Omental fat pad (tissue), 4 donors: ENCODE results near the gene ATRX. TPM values are rescaled to one million over a fixed set of nuclear protein-coding genes. Genes with fewer than 3 reads are reported as not detected.
"Not testable (repeated sequence)": the region's sequence is repeated elsewhere in the genome, so short reads cannot be mapped to it uniquely, and the experiment has no call there.

Experiments
- ATAC-seq: fragments of 150-250 bp; one replicate; pipeline ENCODE4 v1.9.1; 2016; ENCODE audit warnings: mild to moderate bottlenecking, moderate library complexity; ENCODE audit not compliant: low FRiP score
- DNase-seq: peaks from one replicate; pipeline ENCODE4 v3.0.0-alpha.2; 2019; ENCODE audit warnings: low spot score
- CTCF ChIP-seq, 3 donors: fragments of 450-650 bp; IDR thresholded peaks; one replicate each; pipeline ENCODE4 v1.5.1; 2016 to 2017; ENCODE audit warnings: antibody characterized with exemption in 3 of 3, mild to moderate bottlenecking in 3 of 3, moderate library complexity in 2 of 3
- total RNA-seq, 4 donors: library from RNA; depleted of rRNA; stranded (reverse); fragments of >200 nt; gene quantifications; one replicate each; pipeline ENCODE4 v1.1.0, GENCODE V29; 2016

The ATRX gene
- total RNA-seq, 4 donors from 2014 or later: 62.6 to 93.6 (median 70.7) TPM

GRCh38 chrX:77749695-77750094 is 36.3 kb downstream of the ATRX start:
- no peak for ATAC-seq

DNA sequence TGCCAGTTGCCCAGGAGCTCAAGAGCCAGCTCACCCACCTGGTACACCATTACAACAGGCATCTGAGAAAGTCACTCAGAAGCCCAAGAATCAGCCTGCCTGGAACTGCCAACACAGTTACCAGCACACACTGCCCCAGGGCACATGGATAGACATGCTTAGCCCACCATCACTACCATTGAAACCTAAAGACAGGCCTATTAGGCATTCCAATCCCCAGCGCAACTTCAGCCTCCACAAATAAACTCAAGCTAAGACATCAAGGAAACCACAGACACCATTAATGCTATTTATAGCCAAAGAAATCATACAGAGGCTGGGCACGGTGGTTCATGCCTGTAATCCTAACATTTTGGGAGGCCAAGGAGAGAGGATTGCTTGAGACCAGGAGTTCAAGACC is 42.3 kb downstream of the ATRX start:
- ATAC-seq: no peak
- no peak for DNase-seq
- TF ChIP-seq CTCF (IDR thresholded peaks at IDR 0.05): no peak

More at GRCh38 chrX:77749695-77750094, 36.3 kb downstream of the ATRX start:
- no peak for DNase-seq
- no peak for TF ChIP-seq CTCF (IDR thresholded peaks at IDR 0.05)

DNA sequence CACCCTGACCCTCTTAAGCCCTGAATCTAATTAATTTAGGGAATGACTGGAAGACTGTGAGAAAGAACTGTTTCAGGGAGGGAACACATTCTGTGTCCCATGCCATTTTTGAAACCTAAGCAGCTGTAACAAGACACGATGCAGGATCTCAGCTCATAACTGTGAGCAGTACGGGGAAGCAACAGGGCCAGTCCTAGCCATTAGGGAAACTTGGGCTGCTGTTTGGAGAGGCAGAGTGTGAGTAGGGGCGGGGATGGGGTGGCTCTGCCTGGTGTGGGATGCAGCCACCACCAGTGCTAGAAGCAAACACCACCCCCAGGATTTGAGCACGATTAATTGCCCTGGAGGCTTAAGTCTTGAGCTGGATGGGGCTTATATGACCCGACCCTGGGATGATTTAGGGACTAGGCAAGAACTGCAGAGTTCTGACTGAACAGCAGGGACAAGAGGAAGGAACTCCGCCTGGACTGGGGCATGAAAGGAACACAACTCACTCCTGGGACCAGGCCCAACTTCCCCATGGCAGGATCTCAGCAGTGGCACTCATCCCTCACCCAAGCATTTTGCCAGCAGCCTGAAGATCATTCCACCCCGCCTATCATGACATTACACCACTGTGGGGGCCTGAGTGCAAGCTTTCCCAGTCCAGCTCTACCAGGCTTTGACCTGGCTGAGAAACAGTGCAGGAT is 43.1 kb downstream of the ATRX start:
- no peak for TF ChIP-seq CTCF (IDR thresholded peaks at IDR 0.05)
- DNase-seq (no peak), ATAC-seq (no peak)

GRCh38 chrX:77740376-77740905 is 45.6 kb downstream of the ATRX start:
- ATAC-seq: no peak
- no peak for DNase-seq
- no peak for TF ChIP-seq CTCF (IDR thresholded peaks at IDR 0.05)

DNA sequence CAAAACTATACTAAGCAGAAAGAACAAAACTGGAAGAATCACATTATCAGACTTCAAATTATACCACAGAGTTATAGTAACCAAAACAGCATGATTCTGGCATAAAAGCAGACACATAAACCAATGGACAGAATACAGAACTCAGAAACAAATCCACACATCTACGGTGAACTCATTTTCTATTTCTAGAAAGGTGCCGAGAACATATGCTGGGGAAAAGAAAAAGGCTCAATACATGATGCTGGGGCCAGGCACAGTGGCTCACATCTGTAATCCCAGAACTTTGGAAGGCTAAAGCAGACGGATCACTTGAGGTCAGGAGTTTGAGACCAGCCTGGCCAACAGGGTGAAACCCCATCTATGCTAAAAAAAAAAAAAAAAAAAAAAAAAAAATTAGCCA is 52.7 kb downstream of the ATRX start:
- DNase-seq: no peak
- no peak for ATAC-seq
- TF ChIP-seq CTCF (IDR thresholded peaks at IDR 0.05): no peak

DNA sequence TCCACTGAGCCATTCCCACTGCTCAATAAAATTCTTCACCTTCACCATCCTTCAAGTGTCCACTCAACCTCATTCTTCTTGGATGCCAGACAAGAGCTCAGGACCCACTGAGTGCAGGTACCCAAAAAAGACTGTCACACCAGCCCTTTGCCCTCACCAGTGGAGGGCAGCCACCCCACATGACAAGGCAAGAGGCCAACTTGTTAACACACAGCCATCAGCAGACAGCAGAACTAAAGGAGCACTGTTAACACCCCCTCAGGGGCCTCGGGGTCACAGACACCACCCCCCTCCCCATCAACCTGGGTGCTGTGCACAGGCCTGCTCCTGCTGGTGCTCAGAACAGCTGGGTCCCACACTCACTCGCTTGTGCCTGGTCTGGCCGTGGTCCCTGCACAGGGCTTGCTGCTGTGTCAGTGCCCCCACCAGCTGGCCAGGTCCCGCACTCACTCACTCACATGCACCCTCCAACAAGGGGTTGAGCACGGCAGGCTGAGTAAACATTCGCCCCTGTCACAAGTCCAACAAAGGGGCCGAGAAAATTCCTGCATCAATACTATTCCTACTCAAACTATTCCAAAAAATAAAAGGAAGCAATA is 54.1 kb downstream of the ATRX start:
- DNase-seq (no peak), ATAC-seq (no peak)
- TF ChIP-seq CTCF (IDR thresholded peaks at IDR 0.05): no peak

GRCh38 chrX:77726095-77726494 is 59.9 kb downstream of the ATRX start:
- not testable (repeated sequence) for DNase-seq, ATAC-seq
